ENCODE results near the gene DUSP16.

The DUSP16 gene

GRCh38 chr12:12467688-12468261 lies 94.9 kb downstream of the DUSP16 start:
- Histone ChIP-seq H3K9ac (ENCODE audit: low read length) (no peak overlapping the region), H3K79me2 (ENCODE audit: low read length) (no peaks in the 10 kb centered on the region), H3K4me3 (ENCODE audit: low read length) (no peak overlapping the region), H3K9me3 (replicated peaks; ENCODE audit: insufficient read depth, low read length) (no peaks in the 10 kb centered on the region), H3K9me2 (replicated peaks; ENCODE audit: insufficient read depth, low read length) (no peaks in the 10 kb centered on the region), H4K20me1 (ENCODE audit: insufficient read depth, low read length) (no peaks in the 10 kb centered on the region), H3K4me1 (ENCODE audit: low read length) (no peaks in the 10 kb centered on the region), H3K4me2 (ENCODE audit: low read depth, low read length) (no peak overlapping the region), H2AFZ (ENCODE audit: low read length) (no peak overlapping the region), H3K27ac (ENCODE audit: low read length) (no peak overlapping the region), H3F3A (ENCODE audit: insufficient read depth, low read length) (no peaks in the 10 kb centered on the region), H3K27me3 (replicated peaks; ENCODE audit: insufficient read depth, low read length) (no peaks in the 10 kb centered on the region), H3K36me3 (replicated peaks; ENCODE audit: insufficient read depth, low read length) (no peaks in the 10 kb centered on the region; the same call in 1 of the 2 replicates)
- DNase-seq = no peak
- TF ChIP-seq EZH2phosphoT487 (IDR thresholded peaks at IDR 0.05; ENCODE audit: low read length) = no peak
- no peak for TF ChIP-seq EZH2 (optimal IDR thresholded peaks at IDR 0.05; ENCODE audit: low read depth, low read length)
- TF ChIP-seq CTCF (IDR thresholded peaks at IDR 0.05; ENCODE audit: low read length) = no peak

GRCh38 chr12:12467264-12467663 lies 95.4 kb downstream of the DUSP16 start:
- H4K20me1 ChIP-seq (ENCODE audit: insufficient read depth, low read length) = no peaks in the 10 kb centered on the region
- no peak overlapping the region for H3K4me2 ChIP-seq (ENCODE audit: low read depth, low read length)
- no peaks in the 10 kb centered on the region for H3K4me1 ChIP-seq (ENCODE audit: low read length)
- H3K27ac ChIP-seq (ENCODE audit: low read length) = no peak overlapping the region
- H3K9me3 ChIP-seq (replicated peaks; ENCODE audit: insufficient read depth, low read length) = no peaks in the 10 kb centered on the region
- H3K9me2 ChIP-seq (replicated peaks; ENCODE audit: insufficient read depth, low read length) = no peaks in the 10 kb centered on the region
- no peak overlapping the region for H3K4me3 ChIP-seq (ENCODE audit: low read length)
- H2AFZ ChIP-seq (ENCODE audit: low read length) = no peak overlapping the region
- no peak for TF ChIP-seq EZH2phosphoT487 (IDR thresholded peaks at IDR 0.05; ENCODE audit: low read length)
- no peak for TF ChIP-seq EZH2 (optimal IDR thresholded peaks at IDR 0.05; ENCODE audit: low read depth, low read length)
- no peak for TF ChIP-seq CTCF (IDR thresholded peaks at IDR 0.05; ENCODE audit: low read length)
- no peak overlapping the region for H3K9ac ChIP-seq (ENCODE audit: low read length)
- H3K79me2 ChIP-seq (ENCODE audit: low read length) = no peaks in the 10 kb centered on the region
- H3K27me3 ChIP-seq (replicated peaks; ENCODE audit: insufficient read depth, low read length) = no peaks in the 10 kb centered on the region
- no peak for DNase-seq
- no peaks in the 10 kb centered on the region; the same call in 1 of the 2 replicates for H3K36me3 ChIP-seq (replicated peaks; ENCODE audit: insufficient read depth, low read length)
- H3F3A ChIP-seq (ENCODE audit: insufficient read depth, low read length) = no peaks in the 10 kb centered on the region

- Histone ChIP-seq H3K4me3 (ENCODE audit: low read length) (no peak overlapping the region), H3K9me3 (replicated peaks; ENCODE audit: insufficient read depth, low read length) (no peaks in the 10 kb centered on the region), H3K36me3 (replicated peaks; ENCODE audit: insufficient read depth, low read length) (no peaks in the 10 kb centered on the region; the same call in 1 of the 2 replicates), H3K27ac (ENCODE audit: low read length) (no peak overlapping the region), H3K79me2 (ENCODE audit: low read length) (no peaks in the 10 kb centered on the region), H3F3A (ENCODE audit: insufficient read depth, low read length) (no peaks in the 10 kb centered on the region), H3K9ac (ENCODE audit: low read length) (no peak overlapping the region), H4K20me1 (ENCODE audit: insufficient read depth, low read length) (no peaks in the 10 kb centered on the region), H3K4me2 (ENCODE audit: low read depth, low read length) (no peak overlapping the region), H3K27me3 (replicated peaks; ENCODE audit: insufficient read depth, low read length) (no peaks in the 10 kb centered on the region), H3K9me2 (replicated peaks; ENCODE audit: insufficient read depth, low read length) (no peaks in the 10 kb centered on the region), H3K4me1 (ENCODE audit: low read length) (no peaks in the 10 kb centered on the region), H2AFZ (ENCODE audit: low read length) (no peak overlapping the region)
- no peak for TF ChIP-seq EZH2phosphoT487 (IDR thresholded peaks at IDR 0.05; ENCODE audit: low read length)
- no peak for TF ChIP-seq EZH2 (optimal IDR thresholded peaks at IDR 0.05; ENCODE audit: low read depth, low read length)
- TF ChIP-seq CTCF (IDR thresholded peaks at IDR 0.05; ENCODE audit: low read length) = no peak
- no peak for DNase-seq
Observed at GRCh38 chr12:12466157-12466556, 96.5 kb downstream of the DUSP16 start.

All from MM.1S (cell line).